Lower leg skin (tissue), 3 donors: Measurements from ENCODE around the gene DDX10.

Experiments used
- CTCF ChIP-seq, 3 donors: fragments of 450-650 bp; IDR thresholded peaks; one replicate each; pipeline ENCODE4 v1.5.1; 2016; ENCODE audit warnings: antibody characterized with exemption in 3 of 3, mild to moderate bottlenecking in 3 of 3, moderate library complexity in 2 of 3
- POLR2A ChIP-seq, 2 donors: fragments of 450-650 bp; IDR thresholded peaks; one replicate each; pipeline ENCODE4 v1.6.1; 2016 to 2017; ENCODE audit warnings: antibody characterized with exemption in 2 of 2, mild to moderate bottlenecking in 1 of 2, moderate library complexity in 1 of 2

DNA sequence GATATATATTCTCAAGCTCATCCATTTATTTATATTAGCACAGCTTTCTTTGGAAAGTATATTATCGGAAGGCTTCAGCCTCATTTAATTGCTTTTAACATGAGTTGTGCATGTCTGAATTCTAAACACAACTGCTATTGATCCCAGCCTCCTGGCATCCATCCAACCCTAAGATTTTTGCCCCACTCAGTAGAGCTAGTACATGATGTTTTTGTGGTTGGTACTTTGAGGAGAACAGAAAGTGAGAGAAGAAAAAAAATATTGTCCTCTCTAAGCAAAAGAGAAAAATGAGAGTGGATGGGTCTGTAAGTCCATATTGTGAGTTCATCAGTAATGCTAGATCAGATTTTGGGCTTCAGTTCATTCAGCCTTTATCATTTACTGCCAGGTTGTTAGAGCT is 198.7 kb downstream of the DDX10 start:
- TF ChIP-seq CTCF (IDR thresholded peaks at IDR 0.05) = no peak
- no peak for TF ChIP-seq POLR2A (IDR thresholded peaks at IDR 0.05)
